ENCODE measurements around the gene NHLH1.
A peak's percentile ranks its signal among the peaks of the same experiment; 100 is the strongest.

Gene NHLH1

GRCh38 chr1:160413716-160414115, 46.8 kb downstream of the NHLH1 start:
- no peak for DNase-seq

- no peak for DNase-seq
These were observed 48.0 kb downstream of the NHLH1 start for GRCh38 chr1:160414881-160415280.

- DNase-seq, result no peak
These were observed 48.9 kb downstream of the NHLH1 start for GRCh38 chr1:160415696-160416290.

- DNase-seq, result peak; percentile 58
These were observed 49.5 kb downstream of the NHLH1 start for GRCh38 chr1:160416369-160416768.

GRCh38 chr1:160418483-160418882, 51.6 kb downstream of the NHLH1 start:
- no peak for DNase-seq

GRCh38 chr1:160419150-160419837, 52.4 kb downstream of the NHLH1 start:
- no peak for DNase-seq

GRCh38 chr1:160419838-160420169, 52.9 kb downstream of the NHLH1 start:
- no peak for DNase-seq

- no peak for DNase-seq
These were observed 54.3 kb downstream of the NHLH1 start for GRCh38 chr1:160420881-160421842.

GRCh38 chr1:160421881-160422280, 55.0 kb downstream of the NHLH1 start:
- no peak for DNase-seq

Data from fibroblast of skin of back (primary cell).